WTC11 (cell line): ENCODE data around the gene VPS52. TPM values are rescaled to one million over a fixed set of nuclear protein-coding genes. Genes with fewer than 3 reads are reported as not detected.

Experiments
- ATAC-seq: fragments of 200-7000 bp; cut with Tn5 transposase; 2 replicates; pipeline ENCODE4 v1.10.0; 2021; ENCODE audit warnings: mild to moderate bottlenecking, moderate library complexity
- CTCF ChIA-PET: fragments of 300-600 bp; sonication (Branson Sonifier 250); formaldehyde crosslinking; loops from one replicate; lab custom pipeline; 2021; ENCODE audit warnings: antibody characterized with exemption; lab: Charles Lee
- POLR2A ChIA-PET: fragments of 350-600 bp; sonication (Branson Sonifier 250); formaldehyde crosslinking; loops from one replicate; lab custom pipeline; 2021; ENCODE audit warnings: antibody characterized with exemption; lab: Charles Lee
- DNase-seq: peaks from one replicate; pipeline ENCODE4 v3.0.0; 2021; ENCODE audit warnings: low spot score
- H3K27ac Mint-ChIP-seq: 2 replicates; pipeline ENCODE4 v1.8.0; 2021; ENCODE audit warnings: mixed read lengths
- H3K27me3 Mint-ChIP-seq: 2 replicates; pipeline ENCODE4 v1.8.0; 2021; ENCODE audit warnings: low read depth, mild to moderate bottlenecking, moderate library complexity, mixed read lengths
- H3K36me3 Mint-ChIP-seq: 2 replicates; pipeline ENCODE4 v1.8.0; 2021; ENCODE audit warnings: mixed read lengths
- H3K4me1 Mint-ChIP-seq: 2 replicates; pipeline ENCODE4 v1.8.0; 2022; ENCODE audit warnings: mixed read lengths
- H3K4me3 Mint-ChIP-seq: 2 replicates; pipeline ENCODE4 v1.8.0; 2021; ENCODE audit warnings: mild to moderate bottlenecking, moderate library complexity, mixed read lengths
- H3K9me3 Mint-ChIP-seq: 2 replicates; pipeline ENCODE4 v1.8.0; 2021; ENCODE audit warnings: mixed read lengths
- CREM ChIP-seq: sonication (generic); formaldehyde crosslinking; IDR thresholded peaks from 2 replicates; pipeline ENCODE4 v1.8.1; 2022; ENCODE audit warnings: mild to moderate bottlenecking, missing genetic modification reagents, moderate library complexity
- E2F1 ChIP-seq: sonication (generic); formaldehyde crosslinking; IDR thresholded peaks from 2 replicates; pipeline ENCODE4 v1.8.0; 2022; ENCODE audit warnings: mild to moderate bottlenecking, missing genetic modification reagents
- ELF4 ChIP-seq: sonication (generic); formaldehyde crosslinking; IDR thresholded peaks from 2 replicates; pipeline ENCODE4 v1.8.1; 2022; ENCODE audit warnings: low read depth, mild to moderate bottlenecking, moderate library complexity, missing genetic modification reagents
- FOXP1 ChIP-seq: sonication (generic); formaldehyde crosslinking; IDR thresholded peaks from 2 replicates; pipeline ENCODE4 v1.8.0; 2022; ENCODE audit warnings: missing genetic modification reagents, mild to moderate bottlenecking, moderate library complexity, borderline replicate concordance
- GRHL2 ChIP-seq: fragments of 250-450 bp; sonication (Bioruptor Pico); IDR thresholded peaks from 2 replicates; pipeline ENCODE4 v1.8.0; 2022; ENCODE audit warnings: mild to moderate bottlenecking, moderate library complexity; ENCODE audit not compliant: insufficient replicate concordance, severe bottlenecking
- GTF2I ChIP-seq: fragments of 250-450 bp; sonication (Bioruptor Pico); conservative IDR thresholded peaks from 2 replicates; pipeline ENCODE4 v1.4.0; 2021; ENCODE audit warnings: mild to moderate bottlenecking
- MLX ChIP-seq: sonication (generic); formaldehyde crosslinking; IDR thresholded peaks from 2 replicates; pipeline ENCODE4 v1.8.1; 2023; ENCODE audit warnings: mild to moderate bottlenecking, missing genetic modification reagents, moderate library complexity
- MYBL2 ChIP-seq: sonication (generic); formaldehyde crosslinking; IDR thresholded peaks from 2 replicates; pipeline ENCODE4 v1.8.1; 2023; ENCODE audit warnings: mild to moderate bottlenecking, moderate library complexity, missing genetic modification reagents
- NFATC4 ChIP-seq: fragments of 250-450 bp; sonication (Bioruptor Pico); IDR thresholded peaks from 2 replicates; pipeline ENCODE4 v1.9.0; 2021; ENCODE audit warnings: mild to moderate bottlenecking
- TEAD1 ChIP-seq: sonication (generic); formaldehyde crosslinking; IDR thresholded peaks from 2 replicates; pipeline ENCODE4 v1.8.0; 2022; ENCODE audit warnings: mild to moderate bottlenecking, missing genetic modification reagents
- TEAD4 ChIP-seq: sonication (generic); formaldehyde crosslinking; IDR thresholded peaks from 2 replicates; pipeline ENCODE4 v1.8.0; 2022; ENCODE audit warnings: mild to moderate bottlenecking, missing genetic modification reagents
- ZNF138 ChIP-seq: sonication (generic); formaldehyde crosslinking; conservative IDR thresholded peaks from 2 replicates; pipeline ENCODE4 v1.8.1; 2022; ENCODE audit warnings: mild to moderate bottlenecking, moderate library complexity, missing genetic modification reagents
- ZNF219 ChIP-seq: sonication (generic); formaldehyde crosslinking; IDR thresholded peaks from 2 replicates; pipeline ENCODE4 v1.8.0; 2023; ENCODE audit warnings: missing genetic modification reagents, mild to moderate bottlenecking, borderline replicate concordance
- ZNF317 ChIP-seq: sonication (generic); formaldehyde crosslinking; IDR thresholded peaks from 2 replicates; pipeline ENCODE4 v1.8.1; 2023; ENCODE audit warnings: low read depth, mild to moderate bottlenecking, moderate library complexity, missing genetic modification reagents, borderline replicate concordance
- ZNF416 ChIP-seq: fragments of 250-450 bp; sonication (Bioruptor Pico); IDR thresholded peaks from 2 replicates; pipeline ENCODE4 v1.9.0; 2021; ENCODE audit warnings: mild to moderate bottlenecking, inconsistent platforms
- ZNF671 ChIP-seq: fragments of 250-450 bp; sonication (Bioruptor Pico); IDR thresholded peaks from 2 replicates; pipeline ENCODE4 v1.8.0; 2021; ENCODE audit warnings: mild to moderate bottlenecking
- total RNA-seq: library from RNA; stranded (reverse); gene quantifications from 3 replicates; pipeline ENCODE4 v1.2.3, GENCODE V29; 2021
- TF ChIP-seq, protein P1 (sequence below): sonication (generic); formaldehyde crosslinking; IDR thresholded peaks from 2 replicates; pipeline ENCODE4 v1.8.1; 2023; ENCODE audit warnings: mild to moderate bottlenecking, missing genetic modification reagents, moderate library complexity
- TF ChIP-seq, protein P2 (sequence below): sonication (generic); formaldehyde crosslinking; IDR thresholded peaks from 2 replicates; pipeline ENCODE4 v1.8.0; 2022; ENCODE audit warnings: mild to moderate bottlenecking, missing genetic modification reagents

Gene VPS52
- total RNA-seq, 1 experiment from 2014 or later, result 46.8 TPM

DNA sequence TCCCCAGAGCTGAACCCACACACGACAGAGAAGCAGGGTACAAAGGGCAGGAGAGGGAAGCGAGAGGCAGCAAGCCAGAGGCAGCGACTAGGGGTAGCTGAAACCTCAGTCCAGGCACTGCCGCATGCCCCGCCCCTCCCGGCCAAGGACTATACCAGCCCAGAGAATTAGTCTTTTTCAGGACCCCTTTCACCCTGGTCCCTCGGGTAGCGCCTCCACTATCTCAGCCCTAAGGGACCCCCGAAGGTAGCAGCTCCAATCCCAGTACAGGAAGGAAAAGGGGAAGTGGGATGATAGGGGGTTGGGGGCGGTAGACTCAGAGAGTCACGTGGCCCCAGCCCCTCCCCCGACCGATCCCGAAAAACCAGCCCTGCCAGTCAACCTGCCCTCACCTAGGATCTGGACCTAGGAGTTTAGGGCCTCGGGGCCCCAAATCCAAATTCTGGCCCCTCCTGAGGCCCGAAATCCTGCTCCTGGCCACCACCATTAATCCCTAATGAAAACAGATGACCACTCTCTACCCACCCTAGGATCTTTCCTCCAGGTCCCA is 25.8 kb upstream of the VPS52 start (continued):
- no peak for TF ChIP-seq ZNF219
- TF ChIP-seq, all 79 proteins: peak for 3

DNA sequence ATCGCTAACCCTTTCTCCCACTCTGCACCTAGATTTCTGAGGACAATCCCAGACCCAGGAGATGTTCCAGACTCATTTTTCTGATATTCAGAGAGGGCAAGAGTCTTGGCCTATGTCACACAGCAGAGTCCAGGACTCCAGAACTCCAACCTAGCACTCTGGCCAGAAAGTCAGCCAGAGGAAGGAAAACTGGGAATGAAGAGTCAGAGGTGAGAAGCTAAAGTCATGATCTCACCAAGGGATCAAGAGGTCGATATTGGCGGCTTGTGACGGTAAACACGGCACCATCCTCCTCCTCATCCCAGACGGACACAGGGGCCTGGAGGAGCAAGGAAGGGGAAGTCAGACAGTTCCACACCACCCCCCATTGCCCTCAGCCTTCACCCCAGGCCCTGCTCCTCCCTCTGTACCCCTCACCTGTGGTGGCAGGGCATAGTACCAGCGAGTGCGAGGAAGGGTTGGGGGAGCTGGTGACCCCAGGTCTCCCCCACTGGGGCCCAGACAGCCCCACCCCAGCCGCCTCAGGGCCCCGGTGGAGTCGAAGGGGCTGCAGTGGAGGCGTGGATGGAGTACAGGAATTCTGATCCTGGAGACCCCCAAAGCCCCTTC is 25.2 kb upstream of the VPS52 start:
- peaks cover 17% of the 10 kb centered on the region for H3K4me1 Mint-ChIP-seq
- TF ChIP-seq ZNF671 (CRISPR knock-in tag), result no peak
- TF ChIP-seq MYBL2 (CRISPR knock-in tag), result no peak
- no peak for TF ChIP-seq CREM (CRISPR knock-in tag)
- TF ChIP-seq ZNF416 (CRISPR knock-in tag), result no peak
- TF ChIP-seq GRHL2 (CRISPR knock-in tag), result no peak
- no peak for TF ChIP-seq FOXP1
- no peak for TF ChIP-seq TEAD1 (CRISPR knock-in tag)
- no peak for TF ChIP-seq GTF2I (CRISPR knock-in tag)
- POLR2A ChIA-PET, result interaction anchor here (0.8 to 1.6 kb wide), 6 partner anchors 8 to 325 kb away, joined by 3 to 10 read pairs (median 4); partner anchors contain the start of genes B3GALT4, PFDN6, RPS18 and TAPBP

GRCh38 chr6:33295621-33296369 is 24.1 kb upstream of the VPS52 start:
- H3K9me3 Mint-ChIP-seq, result no peaks in the 10 kb centered on the region
- peaks cover 18% of the 10 kb centered on the region for H3K4me1 Mint-ChIP-seq
- no peak overlapping the region for H3K27ac Mint-ChIP-seq
- ChIA-PET POLR2A (no interaction called here), CTCF (interaction anchor here (2.4 kb wide), 1 partner anchor 18 kb away, joined by 31 read pairs; the partner anchor contains the start of gene B3GALT4)
- no peak for DNase-seq
- H3K36me3 Mint-ChIP-seq, result peaks cover 22% of the 10 kb centered on the region
- H3K27me3 Mint-ChIP-seq, result no peaks in the 10 kb centered on the region
- TF ChIP-seq TEAD4 (CRISPR knock-in tag) (no peak), NFATC4 (CRISPR knock-in tag) (no peak), GTF2I (CRISPR knock-in tag) (no peak), E2F1 (CRISPR knock-in tag) (no peak), ZNF317 (no peak), MLX (CRISPR knock-in tag) (no peak), ZNF138 (no peak), ELF4 (no peak)
- TF ChIP-seq, protein P1, sequence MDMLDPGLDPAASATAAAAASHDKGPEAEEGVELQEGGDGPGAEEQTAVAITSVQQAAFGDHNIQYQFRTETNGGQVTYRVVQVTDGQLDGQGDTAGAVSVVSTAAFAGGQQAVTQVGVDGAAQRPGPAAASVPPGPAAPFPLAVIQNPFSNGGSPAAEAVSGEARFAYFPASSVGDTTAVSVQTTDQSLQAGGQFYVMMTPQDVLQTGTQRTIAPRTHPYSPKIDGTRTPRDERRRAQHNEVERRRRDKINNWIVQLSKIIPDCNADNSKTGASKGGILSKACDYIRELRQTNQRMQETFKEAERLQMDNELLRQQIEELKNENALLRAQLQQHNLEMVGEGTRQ (CRISPR knock-in tag), result no peak
- TF ChIP-seq, protein P2, sequence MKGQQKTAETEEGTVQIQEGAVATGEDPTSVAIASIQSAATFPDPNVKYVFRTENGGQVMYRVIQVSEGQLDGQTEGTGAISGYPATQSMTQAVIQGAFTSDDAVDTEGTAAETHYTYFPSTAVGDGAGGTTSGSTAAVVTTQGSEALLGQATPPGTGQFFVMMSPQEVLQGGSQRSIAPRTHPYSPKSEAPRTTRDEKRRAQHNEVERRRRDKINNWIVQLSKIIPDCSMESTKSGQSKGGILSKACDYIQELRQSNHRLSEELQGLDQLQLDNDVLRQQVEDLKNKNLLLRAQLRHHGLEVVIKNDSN, result no peak
- H3K4me3 Mint-ChIP-seq, result peak overlapping the region; percentile 99
- no peak for ATAC-seq

More for the DNA sequence above, 25.2 kb upstream of the VPS52 start:
- Mint-ChIP-seq H3K4me3 (peak overlapping the region; percentile 99), H3K27me3 (no peaks in the 10 kb centered on the region), H3K9me3 (no peaks in the 10 kb centered on the region), H3K36me3 (peaks cover 20% of the 10 kb centered on the region), H3K27ac (no peak overlapping the region)
- DNase-seq, result no peak
- CTCF ChIA-PET, result interaction anchor here (0.8 to 2.4 kb wide), 7 partner anchors 14 to 171 kb away, joined by 3 to 31 read pairs (median 4); partner anchors contain the start of genes B3GALT4 and ZBTB22
- no peak for ATAC-seq
